Skeletal muscle satellite cell (primary cell): ENCODE data around the gene LTA4H.

ENCODE experiments used
- H3K27me3 ChIP-seq: 2 replicates; pipeline ENCODE4 v1.7.0; 2013; ENCODE audit warnings: low read length; ENCODE audit not compliant: control insufficient read depth, insufficient read depth
- H3K36me3 ChIP-seq: 2 replicates; pipeline ENCODE4 v1.7.0; 2013; ENCODE audit warnings: mild to moderate bottlenecking, control low read depth, low read length; ENCODE audit not compliant: insufficient read depth
- H3K4me1 ChIP-seq: 2 replicates; pipeline ENCODE4 v1.7.0; 2013; ENCODE audit warnings: low read length; ENCODE audit not compliant: control insufficient read depth, insufficient read depth
- H3K4me2 ChIP-seq: 2 replicates; pipeline ENCODE4 v1.7.0; 2013; ENCODE audit warnings: mild to moderate bottlenecking, low read length
- H3K4me3 ChIP-seq: 2 replicates; pipeline ENCODE4 v1.7.0; 2013; ENCODE audit warnings: low read length
- H3K9ac ChIP-seq: 2 replicates; pipeline ENCODE4 v1.7.0; 2013; ENCODE audit warnings: mild to moderate bottlenecking, low read depth, low read length, moderate library complexity
- H3K9me3 ChIP-seq: replicated peaks from 2 replicates; pipeline ENCODE4 v1.7.0; 2013; ENCODE audit warnings: mild to moderate bottlenecking, control low read depth, low read length

LTA4H gene

DNA sequence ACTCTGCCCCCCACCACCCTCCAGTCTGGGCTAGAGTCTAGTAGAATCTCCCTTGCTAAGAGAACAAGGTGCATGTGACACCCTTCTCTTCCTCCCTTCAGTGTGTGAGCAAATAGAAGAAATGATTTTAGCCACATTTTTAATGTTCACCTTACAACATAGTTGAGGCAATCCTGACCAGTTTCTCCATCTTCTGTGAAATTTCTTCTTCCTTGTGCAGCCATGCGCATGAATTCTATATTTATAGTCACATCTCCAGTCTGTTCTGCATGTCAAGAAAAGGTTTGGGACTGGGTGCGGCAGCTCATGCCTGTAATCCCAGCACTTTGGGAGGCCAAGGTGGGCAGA lies 9.5 kb upstream of the LTA4H start:
- H3K9ac ChIP-seq: no peak overlapping the region
- no peaks in the 10 kb centered on the region for H3K27me3 ChIP-seq
- no peaks in the 10 kb centered on the region for H3K36me3 ChIP-seq
- no peak overlapping the region for H3K4me3 ChIP-seq
- H3K9me3 ChIP-seq: no peaks in the 10 kb centered on the region
- peaks cover 35% of the 10 kb centered on the region for H3K4me1 ChIP-seq
- H3K4me2 ChIP-seq: peak overlapping the region; percentile 27

GRCh38 chr12:96044017-96044942 lies 8.9 kb upstream of the LTA4H start:
- Histone ChIP-seq H3K27me3 (no peaks in the 10 kb centered on the region), H3K4me3 (no peak overlapping the region), H3K9me3 (no peaks in the 10 kb centered on the region), H3K4me1 (peaks cover 35% of the 10 kb centered on the region), H3K9ac (no peak overlapping the region), H3K36me3 (no peaks in the 10 kb centered on the region), H3K4me2 (peak overlapping the region; percentile 27)

GRCh38 chr12:96041181-96041580 lies 5.8 kb upstream of the LTA4H start:
- H3K9ac ChIP-seq: no peak overlapping the region
- peaks cover 22% of the 10 kb centered on the region for H3K4me1 ChIP-seq
- H3K4me3 ChIP-seq: no peak overlapping the region
- no peaks in the 10 kb centered on the region for H3K27me3 ChIP-seq
- H3K36me3 ChIP-seq: no peaks in the 10 kb centered on the region
- H3K4me2 ChIP-seq: no peak overlapping the region
- H3K9me3 ChIP-seq: no peaks in the 10 kb centered on the region

GRCh38 chr12:96040305-96041133 lies 5.1 kb upstream of the LTA4H start:
- no peaks in the 10 kb centered on the region for H3K9me3 ChIP-seq
- H3K36me3 ChIP-seq: no peaks in the 10 kb centered on the region
- H3K4me1 ChIP-seq: peaks cover 19% of the 10 kb centered on the region
- no peaks in the 10 kb centered on the region for H3K27me3 ChIP-seq
- no peak overlapping the region for H3K9ac ChIP-seq
- H3K4me3 ChIP-seq: no peak overlapping the region
- no peak overlapping the region for H3K4me2 ChIP-seq

- H3K4me1 ChIP-seq: peaks cover 11% of the 10 kb centered on the region
- no peak overlapping the region for H3K4me3 ChIP-seq
- H3K9me3 ChIP-seq: no peaks in the 10 kb centered on the region
These were observed 4.1 kb upstream of the LTA4H start for GRCh38 chr12:96039516-96039915.

GRCh38 chr12:96036765-96037455 lies 1.5 kb upstream of the LTA4H start:
- Histone ChIP-seq H3K36me3 (no peaks in the 10 kb centered on the region), H3K4me2 (no peak overlapping the region), H3K4me3 (no peak overlapping the region), H3K9ac (no peak overlapping the region), H3K4me1 (peaks cover 12% of the 10 kb centered on the region), H3K27me3 (no peaks in the 10 kb centered on the region), H3K9me3 (no peaks in the 10 kb centered on the region)

More at GRCh38 chr12:96039516-96039915, 4.1 kb upstream of the LTA4H start:
- no peak overlapping the region for H3K4me2 ChIP-seq
- no peaks in the 10 kb centered on the region for H3K36me3 ChIP-seq
- no peaks in the 10 kb centered on the region for H3K27me3 ChIP-seq
- H3K9ac ChIP-seq: no peak overlapping the region

- Histone ChIP-seq H3K36me3 (no peaks in the 10 kb centered on the region), H3K4me1 (peaks cover 12% of the 10 kb centered on the region), H3K9ac (peak overlapping the region; percentile 82), H3K4me2 (peak overlapping the region; percentile 92), H3K4me3 (peak overlapping the region; percentile 86), H3K27me3 (no peaks in the 10 kb centered on the region), H3K9me3 (no peaks in the 10 kb centered on the region)
These were observed 635 bp downstream of the LTA4H start for GRCh38 chr12:96034621-96035282.

DNA sequence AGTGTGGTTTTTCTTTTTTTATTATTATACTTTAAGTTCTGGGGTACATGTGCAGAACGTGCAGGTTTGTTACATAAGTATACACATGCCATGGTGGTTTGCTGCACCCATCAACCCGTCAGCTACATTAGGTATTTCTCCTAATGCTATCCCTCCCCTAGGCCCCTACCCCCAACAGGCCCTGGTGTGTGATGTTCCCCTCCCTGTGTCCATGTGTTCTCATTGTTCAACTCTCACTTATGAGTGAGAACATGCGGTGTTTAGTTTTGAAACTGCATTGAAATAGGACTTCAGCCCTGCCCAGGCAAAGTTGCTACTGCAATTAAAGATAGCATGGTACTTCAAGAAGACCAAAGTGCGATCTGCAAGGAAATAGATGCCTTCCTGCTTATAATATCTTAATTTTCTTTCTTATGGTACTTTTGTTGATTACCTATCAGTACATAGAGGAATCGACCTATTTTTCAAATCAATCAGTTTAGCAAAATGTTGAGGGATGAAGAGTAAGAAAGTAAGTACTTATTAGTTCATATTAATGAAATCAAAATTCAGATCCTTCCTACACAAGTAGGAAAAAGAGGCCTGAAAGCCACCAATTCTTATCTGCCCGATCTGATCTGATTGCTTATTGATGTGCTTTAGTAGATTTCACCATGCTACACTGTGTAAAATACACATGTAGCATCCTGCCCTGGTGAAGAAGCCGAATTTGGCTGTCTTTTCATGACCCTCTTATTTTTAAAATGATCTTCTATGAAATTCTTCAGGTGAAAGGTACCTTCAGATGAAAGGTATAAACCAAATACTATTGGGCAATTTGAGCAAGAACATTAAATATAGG lies 1.6 kb downstream of the LTA4H start:
- H3K4me1 ChIP-seq: peaks cover 12% of the 10 kb centered on the region
- H3K27me3 ChIP-seq: no peaks in the 10 kb centered on the region
- peak overlapping the region; percentile 92 for H3K4me2 ChIP-seq
- H3K36me3 ChIP-seq: no peaks in the 10 kb centered on the region
- peak overlapping the region; percentile 86 for H3K4me3 ChIP-seq
- H3K9me3 ChIP-seq: no peaks in the 10 kb centered on the region
- H3K9ac ChIP-seq: peak overlapping the region; percentile 82

- Histone ChIP-seq H3K36me3 (peaks cover 16% of the 10 kb centered on the region), H3K9me3 (no peaks in the 10 kb centered on the region), H3K4me3 (no peak overlapping the region), H3K27me3 (no peaks in the 10 kb centered on the region), H3K9ac (no peak overlapping the region), H3K4me1 (peaks cover 8% of the 10 kb centered on the region), H3K4me2 (no peak overlapping the region)
These were observed 5.6 kb downstream of the LTA4H start for GRCh38 chr12:96029826-96030225.

DNA sequence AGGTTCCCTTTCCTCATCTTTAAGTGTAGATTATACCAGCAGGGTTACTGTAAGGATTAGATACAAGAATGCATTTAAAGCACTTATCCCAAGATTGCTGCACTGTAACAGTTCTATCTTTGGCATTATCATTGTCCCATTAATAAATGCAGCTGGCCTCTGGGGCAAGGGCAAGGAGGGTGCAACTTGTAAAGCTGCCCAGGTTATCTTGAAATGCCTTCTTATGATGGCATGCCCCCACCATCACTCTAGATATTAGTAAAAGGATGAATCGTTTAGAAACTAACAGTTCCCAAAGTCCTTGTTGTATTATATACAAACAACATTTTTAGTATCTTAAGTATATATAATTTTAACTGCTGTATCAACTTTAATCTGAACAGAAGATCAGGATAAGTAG lies 6.8 kb downstream of the LTA4H start:
- Histone ChIP-seq H3K27me3 (no peaks in the 10 kb centered on the region), H3K4me2 (no peak overlapping the region), H3K9me3 (no peaks in the 10 kb centered on the region), H3K4me3 (no peak overlapping the region), H3K36me3 (peaks cover 16% of the 10 kb centered on the region), H3K9ac (no peak overlapping the region), H3K4me1 (no peaks in the 10 kb centered on the region)
